ENCODE measurements around the gene IL20RB.
"Not testable (repeated sequence)": the region's sequence is repeated elsewhere in the genome, so short reads cannot be mapped to it uniquely, and the experiment has no call there.

Gene IL20RB

GRCh38 chr3:136946978-136947377, 10.8 kb upstream of the IL20RB start:
- no peak for DNase-seq (ENCODE audit: low spot score)

- no peak for DNase-seq (ENCODE audit: low spot score)
Observed at GRCh38 chr3:136947477-136947876, 10.3 kb upstream of the IL20RB start.

GRCh38 chr3:136949146-136949545, 8.6 kb upstream of the IL20RB start:
- no peak for DNase-seq (ENCODE audit: low spot score)

- DNase-seq (ENCODE audit: low spot score), result no peak
Observed at GRCh38 chr3:136949708-136950107, 8.1 kb upstream of the IL20RB start.

- no peak for DNase-seq (ENCODE audit: low spot score)
Observed at GRCh38 chr3:136950623-136951022, 7.2 kb upstream of the IL20RB start.

- DNase-seq (ENCODE audit: low spot score), result no peak
Observed at GRCh38 chr3:136952292-136952691, 5.5 kb upstream of the IL20RB start.

GRCh38 chr3:136954251-136954650, 3.5 kb upstream of the IL20RB start:
- DNase-seq (ENCODE audit: low spot score), result no peak

GRCh38 chr3:136954980-136955780, 2.6 kb upstream of the IL20RB start:
- DNase-seq (ENCODE audit: low spot score), result no peak

- no peak for DNase-seq (ENCODE audit: low spot score)
Observed at GRCh38 chr3:136955813-136956212, 2.0 kb upstream of the IL20RB start.

- no peak for DNase-seq (ENCODE audit: low spot score)
Observed at GRCh38 chr3:136956971-136957370, 812 bp upstream of the IL20RB start.

GRCh38 chr3:136958939-136959338, 1.2 kb downstream of the IL20RB start:
- DNase-seq (ENCODE audit: low spot score), result no peak

GRCh38 chr3:136959599-136959998, 1.8 kb downstream of the IL20RB start:
- no peak for DNase-seq (ENCODE audit: low spot score)

- DNase-seq (ENCODE audit: low spot score), result no peak
Observed at GRCh38 chr3:136960838-136961836, 3.4 kb downstream of the IL20RB start.

GRCh38 chr3:136962927-136963326, 5.1 kb downstream of the IL20RB start:
- no peak for DNase-seq (ENCODE audit: low spot score)

- DNase-seq (ENCODE audit: low spot score), result not testable (repeated sequence)
Observed at GRCh38 chr3:136969539-136969938, 11.8 kb downstream of the IL20RB start.

- no peak for DNase-seq (ENCODE audit: low spot score)
Observed at GRCh38 chr3:136973352-136973751, 15.6 kb downstream of the IL20RB start.

- no peak for DNase-seq (ENCODE audit: low spot score)
Observed at GRCh38 chr3:136974670-136975069, 16.9 kb downstream of the IL20RB start.

GRCh38 chr3:136979204-136979603, 21.4 kb downstream of the IL20RB start:
- no peak for DNase-seq (ENCODE audit: low spot score)

- no peak for DNase-seq (ENCODE audit: low spot score)
Observed at GRCh38 chr3:136979684-136980083, 21.9 kb downstream of the IL20RB start.

- no peak for DNase-seq (ENCODE audit: low spot score)
Observed at GRCh38 chr3:136982033-136982432, 24.2 kb downstream of the IL20RB start.

GRCh38 chr3:136982520-136983138, 24.8 kb downstream of the IL20RB start:
- no peak for DNase-seq (ENCODE audit: low spot score)

GRCh38 chr3:136984837-136985236, 27.1 kb downstream of the IL20RB start:
- no peak for DNase-seq (ENCODE audit: low spot score)
